HEK293 (cell line): ENCODE results near the gene MAP1LC3B2.

Source experiments
- CTCF ChIA-PET: fragments of 350-600 bp; formaldehyde crosslinking; extraction: SDS; loops from one replicate; lab custom pipeline; 2021; ENCODE audit warnings: antibody characterized with exemption; lab: Yijun Ruan, JAX
- POLR2A ChIA-PET: fragments of 300-600 bp; formaldehyde crosslinking; extraction: SDS; loops from one replicate; lab custom pipeline; 2020; ENCODE audit warnings: antibody characterized with exemption, inconsistent platforms; lab: Yijun Ruan, JAX
- H3K27ac ChIP-seq: fragments of 200-500 bp; sonication (Bioruptor generic); 2 replicates; pipeline ENCODE4 v1.5.1; 2014; ENCODE audit warnings: low read depth, low read length, control low read depth, inconsistent platforms; ENCODE audit errors: extremely low read depth
- H3K36me3 ChIP-seq, 2 experiments: fragments of 200-500 bp in 1 of 2; sonication (Bioruptor generic) in 1 of 2; 1 replicate in 1 of 2; 2 replicates in 1 of 2; pipeline ENCODE4 v1.5.1; 2014 to 2017; ENCODE audit warnings: inconsistent platforms in 2 of 2, low read length in 2 of 2; ENCODE audit not compliant: control insufficient read depth in 2 of 2, insufficient read depth in 1 of 2
- H3K4me1 ChIP-seq: fragments of 200-500 bp; sonication (Bioruptor generic); 2 replicates; pipeline ENCODE4 v1.5.1; 2014; ENCODE audit warnings: mild to moderate bottlenecking, low read length, inconsistent platforms; ENCODE audit not compliant: control insufficient read depth, insufficient read depth
- H3K4me3 ChIP-seq: 2 replicates; pipeline ENCODE4 v1.5.1; 2011; ENCODE audit warnings: low read depth, mild to moderate bottlenecking, control low read depth, low read length, moderate library complexity
- H3K9me3 ChIP-seq: fragments of 200-500 bp; sonication (Bioruptor generic); 2 replicates; pipeline ENCODE4 v1.5.1; 2014; ENCODE audit warnings: low read depth, low read length, inconsistent platforms; ENCODE audit not compliant: control insufficient read depth, insufficient read depth
- HOXD13 ChIP-seq: sonication (generic); formaldehyde crosslinking; IDR thresholded peaks from 2 replicates; pipeline ENCODE4 v1.8.0; 2022; ENCODE audit warnings: missing genetic modification reagents, borderline replicate concordance
- TRIM28 ChIP-seq: IDR thresholded peaks from 2 replicates; pipeline ENCODE4 v1.6.1; 2011; ENCODE audit warnings: low read length, control low read depth, borderline replicate concordance
- WT1 ChIP-seq: fragments of 450-650 bp; formaldehyde crosslinking; IDR thresholded peaks from 2 replicates; pipeline ENCODE4 v1.5.1; 2016; ENCODE audit warnings: missing biosample characterization, missing genetic modification characterization
- ZNF366 ChIP-seq: fragments of 450-650 bp; formaldehyde crosslinking; conservative IDR thresholded peaks from 2 replicates; pipeline ENCODE4 v1.5.1; 2016; ENCODE audit warnings: missing biosample characterization, missing genetic modification characterization
- ZNF561 ChIP-seq: fragments of 450-650 bp; IDR thresholded peaks from 2 replicates; pipeline ENCODE4 v1.5.1; 2018; ENCODE audit warnings: missing biosample characterization, missing genetic modification characterization, borderline replicate concordance
- ZNF843 ChIP-seq: fragments of 450-650 bp; formaldehyde crosslinking; IDR thresholded peaks from 2 replicates; pipeline ENCODE4 v1.5.1; 2016; ENCODE audit warnings: missing biosample characterization, missing genetic modification characterization
- TF ChIP-seq, protein P1 (sequence below): fragments of 450-650 bp; formaldehyde crosslinking; IDR thresholded peaks from 2 replicates; pipeline ENCODE4 v1.5.1; 2016; ENCODE audit warnings: missing biosample characterization, missing genetic modification characterization, borderline replicate concordance
- TF ChIP-seq, protein P2 (sequence below): fragments of 450-650 bp; formaldehyde crosslinking; IDR thresholded peaks from 2 replicates; pipeline ENCODE4 v1.5.1; 2016; ENCODE audit warnings: missing biosample characterization, missing genetic modification characterization
- TF ChIP-seq, protein P3 (sequence below): fragments of 450-650 bp; formaldehyde crosslinking; IDR thresholded peaks from 2 replicates; pipeline ENCODE4 v1.5.1; 2016; ENCODE audit warnings: missing biosample characterization, missing genetic modification characterization
- TF ChIP-seq, protein P4 (sequence below): fragments of 450-650 bp; formaldehyde crosslinking; IDR thresholded peaks from 2 replicates; pipeline ENCODE4 v1.5.1; 2016; ENCODE audit warnings: missing biosample characterization, missing genetic modification characterization
- TF ChIP-seq, protein P5 (sequence below): fragments of 450-650 bp; formaldehyde crosslinking; IDR thresholded peaks from 2 replicates; pipeline ENCODE4 v1.5.1; 2017; ENCODE audit warnings: missing biosample characterization, missing genetic modification characterization
- TF ChIP-seq, protein P6 (sequence below): fragments of 450-650 bp; formaldehyde crosslinking; IDR thresholded peaks from 2 replicates; pipeline ENCODE4 v1.5.1; 2017; ENCODE audit warnings: missing biosample characterization, missing genetic modification characterization
- TF ChIP-seq, protein P7 (sequence below): fragments of 450-650 bp; formaldehyde crosslinking; IDR thresholded peaks from 2 replicates; pipeline ENCODE4 v1.5.1; 2016; ENCODE audit warnings: missing biosample characterization, missing genetic modification characterization
- TF ChIP-seq, protein P8 (sequence below): fragments of 450-650 bp; formaldehyde crosslinking; IDR thresholded peaks from 2 replicates; pipeline ENCODE4 v1.5.1; 2017; ENCODE audit warnings: missing biosample characterization, missing genetic modification characterization

The MAP1LC3B2 gene

DNA sequence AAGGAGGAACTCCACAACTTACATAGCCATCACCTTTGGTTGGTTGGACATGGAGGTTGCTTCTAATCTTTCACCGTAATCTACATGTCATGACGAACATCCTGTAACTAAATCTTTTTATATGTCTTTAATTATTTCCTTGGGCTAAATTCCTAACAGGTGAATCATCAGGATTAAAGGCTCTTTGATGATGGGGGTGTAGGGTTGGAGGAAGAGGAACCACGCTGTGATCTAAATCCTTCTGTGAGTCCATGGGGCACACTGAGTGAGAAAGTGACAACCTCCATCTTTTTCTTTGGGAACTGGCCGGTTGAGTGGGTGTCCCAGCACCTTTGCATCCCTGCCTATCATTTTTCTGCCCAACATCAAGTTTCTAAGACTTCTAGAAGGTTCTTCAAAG is 31.1 kb upstream of the MAP1LC3B2 start (continued):
- TF ChIP-seq, protein P1, sequence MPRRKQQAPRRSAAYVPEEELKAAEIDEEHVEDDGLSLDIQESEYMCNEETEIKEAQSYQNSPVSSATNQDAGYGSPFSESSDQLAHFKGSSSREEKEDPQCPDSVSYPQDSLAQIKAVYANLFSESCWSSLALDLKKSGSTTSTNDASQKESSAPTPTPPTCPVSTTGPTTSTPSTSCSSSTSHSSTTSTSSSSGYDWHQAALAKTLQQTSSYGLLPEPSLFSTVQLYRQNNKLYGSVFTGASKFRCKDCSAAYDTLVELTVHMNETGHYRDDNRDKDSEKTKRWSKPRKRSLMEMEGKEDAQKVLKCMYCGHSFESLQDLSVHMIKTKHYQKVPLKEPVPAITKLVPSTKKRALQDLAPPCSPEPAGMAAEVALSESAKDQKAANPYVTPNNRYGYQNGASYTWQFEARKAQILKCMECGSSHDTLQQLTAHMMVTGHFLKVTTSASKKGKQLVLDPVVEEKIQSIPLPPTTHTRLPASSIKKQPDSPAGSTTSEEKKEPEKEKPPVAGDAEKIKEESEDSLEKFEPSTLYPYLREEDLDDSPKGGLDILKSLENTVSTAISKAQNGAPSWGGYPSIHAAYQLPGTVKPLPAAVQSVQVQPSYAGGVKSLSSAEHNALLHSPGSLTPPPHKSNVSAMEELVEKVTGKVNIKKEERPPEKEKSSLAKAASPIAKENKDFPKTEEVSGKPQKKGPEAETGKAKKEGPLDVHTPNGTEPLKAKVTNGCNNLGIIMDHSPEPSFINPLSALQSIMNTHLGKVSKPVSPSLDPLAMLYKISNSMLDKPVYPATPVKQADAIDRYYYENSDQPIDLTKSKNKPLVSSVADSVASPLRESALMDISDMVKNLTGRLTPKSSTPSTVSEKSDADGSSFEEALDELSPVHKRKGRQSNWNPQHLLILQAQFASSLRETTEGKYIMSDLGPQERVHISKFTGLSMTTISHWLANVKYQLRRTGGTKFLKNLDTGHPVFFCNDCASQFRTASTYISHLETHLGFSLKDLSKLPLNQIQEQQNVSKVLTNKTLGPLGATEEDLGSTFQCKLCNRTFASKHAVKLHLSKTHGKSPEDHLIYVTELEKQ (tag by site-specific recombination): 0 out of 2 replicates have a peak, but pooled peaks have one; percentile 32
- TF ChIP-seq, protein P2, sequence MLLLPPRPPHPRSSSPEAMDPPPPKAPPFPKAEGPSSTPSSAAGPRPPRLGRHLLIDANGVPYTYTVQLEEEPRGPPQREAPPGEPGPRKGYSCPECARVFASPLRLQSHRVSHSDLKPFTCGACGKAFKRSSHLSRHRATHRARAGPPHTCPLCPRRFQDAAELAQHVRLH (tag by site-specific recombination): no peak

DNA sequence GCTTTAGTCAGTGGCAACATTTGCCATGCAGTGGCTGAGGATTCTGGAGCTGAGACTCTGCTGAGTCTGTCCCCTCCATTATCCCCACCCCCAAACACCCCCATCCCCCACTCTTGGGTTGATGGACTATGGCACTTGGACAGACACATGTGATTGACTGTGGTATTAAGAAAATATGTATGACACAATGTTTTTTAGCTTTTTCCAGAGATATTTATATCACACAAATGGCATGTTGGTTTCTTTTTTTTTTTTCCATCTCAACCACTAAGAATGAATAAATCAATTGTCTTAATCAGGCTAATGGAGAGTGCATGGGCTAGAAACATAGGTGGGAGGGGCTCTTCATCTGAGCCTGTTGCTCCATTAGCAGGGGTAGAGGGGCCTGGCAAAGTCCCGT is 30.7 kb upstream of the MAP1LC3B2 start:
- CTCF ChIA-PET: interaction anchor here (0.6 to 1.0 kb wide), 3 partner anchors 45 to 252 kb away, joined by 3 read pairs; no protein-coding TSS in a partner anchor
- Histone ChIP-seq H3K27ac (peak overlapping the region; percentile 33; the same call in 1 of the 2 replicates), H3K4me1 (peaks cover 16% of the 10 kb centered on the region), H3K36me3 (no peaks in the 10 kb centered on the region), H3K9me3 (no peaks in the 10 kb centered on the region), H3K4me3 (no peak overlapping the region)
- POLR2A ChIA-PET: no interaction called here
- TF ChIP-seq, protein P3, sequence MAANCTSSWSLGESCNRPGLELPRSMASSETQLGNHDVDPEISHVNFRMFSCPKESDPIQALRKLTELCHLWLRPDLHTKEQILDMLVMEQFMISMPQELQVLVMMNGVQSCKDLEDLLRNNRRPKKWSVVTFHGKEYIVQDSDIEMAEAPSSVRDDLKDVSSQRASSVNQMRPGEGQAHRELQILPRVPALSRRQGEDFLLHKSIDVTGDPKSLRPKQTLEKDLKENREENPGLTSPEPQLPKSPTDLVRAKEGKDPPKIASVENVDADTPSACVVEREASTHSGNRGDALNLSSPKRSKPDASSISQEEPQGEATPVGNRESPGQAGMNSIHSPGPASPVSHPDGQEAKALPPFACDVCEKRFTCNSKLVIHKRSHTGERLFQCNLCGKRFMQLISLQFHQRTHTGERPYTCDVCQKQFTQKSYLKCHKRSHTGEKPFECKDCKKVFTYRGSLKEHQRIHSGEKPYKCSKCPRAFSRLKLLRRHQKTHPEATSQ: no peak

DNA sequence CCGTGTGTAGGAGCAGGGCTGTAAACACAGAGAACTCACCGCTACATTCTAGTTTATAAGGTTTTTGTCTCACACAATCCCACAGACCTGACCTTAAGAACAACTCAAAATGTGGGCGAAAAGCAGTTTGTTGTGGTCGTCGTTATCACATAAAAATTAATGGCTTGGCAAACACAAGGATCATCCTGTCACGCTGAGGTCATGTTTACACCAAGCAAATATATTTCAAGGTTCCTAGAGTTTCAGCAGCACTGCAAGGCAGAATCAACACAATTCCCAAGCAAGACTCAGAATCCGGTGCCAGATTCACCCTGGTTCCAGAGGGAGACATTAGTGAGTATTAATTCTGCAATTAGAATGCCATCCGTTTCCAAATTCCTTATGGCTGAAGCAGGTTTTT is 30.1 kb upstream of the MAP1LC3B2 start:
- Histone ChIP-seq H3K27ac (peak overlapping the region; percentile 33; the same call in 1 of the 2 replicates), H3K4me1 (peaks cover 16% of the 10 kb centered on the region), H3K4me3 (no peak overlapping the region), H3K36me3 (no peaks in the 10 kb centered on the region), H3K9me3 (no peaks in the 10 kb centered on the region)
- ChIA-PET CTCF (interaction anchor here (0.8 kb wide), 1 partner anchor 174 kb away, joined by 3 read pairs; no protein-coding TSS in a partner anchor), POLR2A (interaction anchor here (0.5 kb wide), 1 partner anchor 144 kb away, joined by 3 read pairs; no protein-coding TSS in a partner anchor)
- TF ChIP-seq, protein P4, sequence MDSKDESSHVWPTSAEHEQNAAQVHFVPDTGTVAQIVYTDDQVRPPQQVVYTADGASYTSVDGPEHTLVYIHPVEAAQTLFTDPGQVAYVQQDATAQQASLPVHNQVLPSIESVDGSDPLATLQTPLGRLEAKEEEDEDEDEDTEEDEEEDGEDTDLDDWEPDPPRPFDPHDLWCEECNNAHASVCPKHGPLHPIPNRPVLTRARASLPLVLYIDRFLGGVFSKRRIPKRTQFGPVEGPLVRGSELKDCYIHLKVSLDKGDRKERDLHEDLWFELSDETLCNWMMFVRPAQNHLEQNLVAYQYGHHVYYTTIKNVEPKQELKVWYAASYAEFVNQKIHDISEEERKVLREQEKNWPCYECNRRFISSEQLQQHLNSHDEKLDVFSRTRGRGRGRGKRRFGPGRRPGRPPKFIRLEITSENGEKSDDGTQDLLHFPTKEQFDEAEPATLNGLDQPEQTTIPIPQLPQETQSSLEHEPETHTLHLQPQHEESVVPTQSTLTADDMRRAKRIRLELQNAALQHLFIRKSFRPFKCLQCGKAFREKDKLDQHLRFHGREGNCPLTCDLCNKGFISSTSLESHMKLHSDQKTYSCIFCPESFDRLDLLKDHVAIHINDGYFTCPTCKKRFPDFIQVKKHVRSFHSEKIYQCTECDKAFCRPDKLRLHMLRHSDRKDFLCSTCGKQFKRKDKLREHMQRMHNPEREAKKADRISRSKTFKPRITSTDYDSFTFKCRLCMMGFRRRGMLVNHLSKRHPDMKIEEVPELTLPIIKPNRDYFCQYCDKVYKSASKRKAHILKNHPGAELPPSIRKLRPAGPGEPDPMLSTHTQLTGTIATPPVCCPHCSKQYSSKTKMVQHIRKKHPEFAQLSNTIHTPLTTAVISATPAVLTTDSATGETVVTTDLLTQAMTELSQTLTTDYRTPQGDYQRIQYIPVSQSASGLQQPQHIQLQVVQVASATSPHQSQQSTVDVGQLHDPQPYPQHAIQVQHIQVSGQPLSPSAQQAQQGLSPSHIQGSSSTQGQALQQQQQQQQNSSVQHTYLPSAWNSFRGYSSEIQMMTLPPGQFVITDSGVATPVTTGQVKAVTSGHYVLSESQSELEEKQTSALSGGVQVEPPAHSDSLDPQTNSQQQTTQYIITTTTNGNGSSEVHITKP (tag by site-specific recombination): no peak
- TF ChIP-seq WT1 (tag by site-specific recombination): peak; percentile 74
- TF ChIP-seq, protein P5, sequence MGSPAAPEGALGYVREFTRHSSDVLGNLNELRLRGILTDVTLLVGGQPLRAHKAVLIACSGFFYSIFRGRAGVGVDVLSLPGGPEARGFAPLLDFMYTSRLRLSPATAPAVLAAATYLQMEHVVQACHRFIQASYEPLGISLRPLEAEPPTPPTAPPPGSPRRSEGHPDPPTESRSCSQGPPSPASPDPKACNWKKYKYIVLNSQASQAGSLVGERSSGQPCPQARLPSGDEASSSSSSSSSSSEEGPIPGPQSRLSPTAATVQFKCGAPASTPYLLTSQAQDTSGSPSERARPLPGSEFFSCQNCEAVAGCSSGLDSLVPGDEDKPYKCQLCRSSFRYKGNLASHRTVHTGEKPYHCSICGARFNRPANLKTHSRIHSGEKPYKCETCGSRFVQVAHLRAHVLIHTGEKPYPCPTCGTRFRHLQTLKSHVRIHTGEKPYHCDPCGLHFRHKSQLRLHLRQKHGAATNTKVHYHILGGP (tag by site-specific recombination): peak; percentile 91
- TF ChIP-seq, protein P6, sequence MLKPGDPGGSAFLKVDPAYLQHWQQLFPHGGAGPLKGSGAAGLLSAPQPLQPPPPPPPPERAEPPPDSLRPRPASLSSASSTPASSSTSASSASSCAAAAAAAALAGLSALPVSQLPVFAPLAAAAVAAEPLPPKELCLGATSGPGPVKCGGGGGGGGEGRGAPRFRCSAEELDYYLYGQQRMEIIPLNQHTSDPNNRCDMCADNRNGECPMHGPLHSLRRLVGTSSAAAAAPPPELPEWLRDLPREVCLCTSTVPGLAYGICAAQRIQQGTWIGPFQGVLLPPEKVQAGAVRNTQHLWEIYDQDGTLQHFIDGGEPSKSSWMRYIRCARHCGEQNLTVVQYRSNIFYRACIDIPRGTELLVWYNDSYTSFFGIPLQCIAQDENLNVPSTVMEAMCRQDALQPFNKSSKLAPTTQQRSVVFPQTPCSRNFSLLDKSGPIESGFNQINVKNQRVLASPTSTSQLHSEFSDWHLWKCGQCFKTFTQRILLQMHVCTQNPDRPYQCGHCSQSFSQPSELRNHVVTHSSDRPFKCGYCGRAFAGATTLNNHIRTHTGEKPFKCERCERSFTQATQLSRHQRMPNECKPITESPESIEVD (tag by site-specific recombination): peak; percentile 96
- no peak for TF ChIP-seq ZNF561
- TF ChIP-seq ZNF366: peak; percentile 89
- peak; percentile 65; the same call in 1 of the 2 replicates for TF ChIP-seq HOXD13 (CRISPR knock-in tag)
- TF ChIP-seq ZNF843: peak; percentile 90
- TF ChIP-seq, protein P7, sequence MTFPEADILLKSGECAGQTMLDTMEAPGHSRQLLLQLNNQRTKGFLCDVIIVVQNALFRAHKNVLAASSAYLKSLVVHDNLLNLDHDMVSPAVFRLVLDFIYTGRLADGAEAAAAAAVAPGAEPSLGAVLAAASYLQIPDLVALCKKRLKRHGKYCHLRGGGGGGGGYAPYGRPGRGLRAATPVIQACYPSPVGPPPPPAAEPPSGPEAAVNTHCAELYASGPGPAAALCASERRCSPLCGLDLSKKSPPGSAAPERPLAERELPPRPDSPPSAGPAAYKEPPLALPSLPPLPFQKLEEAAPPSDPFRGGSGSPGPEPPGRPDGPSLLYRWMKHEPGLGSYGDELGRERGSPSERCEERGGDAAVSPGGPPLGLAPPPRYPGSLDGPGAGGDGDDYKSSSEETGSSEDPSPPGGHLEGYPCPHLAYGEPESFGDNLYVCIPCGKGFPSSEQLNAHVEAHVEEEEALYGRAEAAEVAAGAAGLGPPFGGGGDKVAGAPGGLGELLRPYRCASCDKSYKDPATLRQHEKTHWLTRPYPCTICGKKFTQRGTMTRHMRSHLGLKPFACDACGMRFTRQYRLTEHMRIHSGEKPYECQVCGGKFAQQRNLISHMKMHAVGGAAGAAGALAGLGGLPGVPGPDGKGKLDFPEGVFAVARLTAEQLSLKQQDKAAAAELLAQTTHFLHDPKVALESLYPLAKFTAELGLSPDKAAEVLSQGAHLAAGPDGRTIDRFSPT (tag by site-specific recombination): peak; percentile 73
- TF ChIP-seq, protein P8, sequence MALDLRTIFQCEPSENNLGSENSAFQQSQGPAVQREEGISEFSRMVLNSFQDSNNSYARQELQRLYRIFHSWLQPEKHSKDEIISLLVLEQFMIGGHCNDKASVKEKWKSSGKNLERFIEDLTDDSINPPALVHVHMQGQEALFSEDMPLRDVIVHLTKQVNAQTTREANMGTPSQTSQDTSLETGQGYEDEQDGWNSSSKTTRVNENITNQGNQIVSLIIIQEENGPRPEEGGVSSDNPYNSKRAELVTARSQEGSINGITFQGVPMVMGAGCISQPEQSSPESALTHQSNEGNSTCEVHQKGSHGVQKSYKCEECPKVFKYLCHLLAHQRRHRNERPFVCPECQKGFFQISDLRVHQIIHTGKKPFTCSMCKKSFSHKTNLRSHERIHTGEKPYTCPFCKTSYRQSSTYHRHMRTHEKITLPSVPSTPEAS (tag by site-specific recombination): 0 out of 2 replicates have a peak, but pooled peaks have one; percentile 10
- no peak for TF ChIP-seq TRIM28
